ENCODE measurements around the gene HOXA7.

Gene HOXA7

DNA sequence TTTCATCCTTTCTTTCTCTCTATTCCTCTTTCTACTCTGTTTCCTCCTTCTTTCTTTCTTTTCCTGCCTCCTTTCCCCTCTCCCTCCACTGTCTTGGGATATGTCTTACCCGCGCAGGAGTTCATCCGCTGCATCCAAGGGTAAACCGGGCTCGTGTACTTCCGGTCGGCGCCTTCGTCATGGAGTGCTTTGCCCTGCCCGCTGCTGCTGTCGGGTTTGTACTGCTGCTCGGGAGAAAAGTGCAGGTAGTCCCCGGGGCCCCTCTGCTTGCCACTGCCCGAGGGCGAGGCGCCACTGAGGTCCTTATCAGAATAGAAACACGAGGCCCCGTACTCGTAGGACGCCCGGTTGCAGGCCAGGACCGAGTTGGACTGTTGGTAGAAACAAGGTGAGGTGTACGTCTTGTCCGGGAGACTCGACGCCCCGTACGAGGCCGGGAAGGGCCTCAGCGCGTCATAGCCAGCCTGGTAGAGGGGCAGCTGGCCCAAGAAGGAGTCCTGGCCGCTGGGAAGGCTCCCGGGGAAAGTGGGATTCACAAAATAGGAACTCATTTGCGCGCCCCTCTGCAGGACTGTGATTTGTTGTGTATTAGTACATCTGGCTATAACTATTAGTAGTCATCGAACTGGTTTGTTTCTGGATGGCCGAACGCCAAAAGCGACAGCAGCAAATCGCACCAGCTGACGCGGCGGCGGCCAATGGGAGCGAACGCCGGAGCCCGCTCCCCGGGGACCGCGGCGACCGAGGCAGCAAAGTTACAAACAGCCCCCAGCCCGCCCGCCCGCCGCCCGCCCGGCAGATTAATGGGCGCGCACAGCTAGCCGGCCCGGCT is 9.1 kb downstream of the HOXA7 start, which contains the start of gene HOXA6:
Gene HOXA6 (minus strand): TSS at position 576 of the 832 bp plus-strand sequence. CDS start 25 bp downstream, at position 551.
- DNase-seq (ENCODE audit: low spot score): peak; percentile 80

DNA sequence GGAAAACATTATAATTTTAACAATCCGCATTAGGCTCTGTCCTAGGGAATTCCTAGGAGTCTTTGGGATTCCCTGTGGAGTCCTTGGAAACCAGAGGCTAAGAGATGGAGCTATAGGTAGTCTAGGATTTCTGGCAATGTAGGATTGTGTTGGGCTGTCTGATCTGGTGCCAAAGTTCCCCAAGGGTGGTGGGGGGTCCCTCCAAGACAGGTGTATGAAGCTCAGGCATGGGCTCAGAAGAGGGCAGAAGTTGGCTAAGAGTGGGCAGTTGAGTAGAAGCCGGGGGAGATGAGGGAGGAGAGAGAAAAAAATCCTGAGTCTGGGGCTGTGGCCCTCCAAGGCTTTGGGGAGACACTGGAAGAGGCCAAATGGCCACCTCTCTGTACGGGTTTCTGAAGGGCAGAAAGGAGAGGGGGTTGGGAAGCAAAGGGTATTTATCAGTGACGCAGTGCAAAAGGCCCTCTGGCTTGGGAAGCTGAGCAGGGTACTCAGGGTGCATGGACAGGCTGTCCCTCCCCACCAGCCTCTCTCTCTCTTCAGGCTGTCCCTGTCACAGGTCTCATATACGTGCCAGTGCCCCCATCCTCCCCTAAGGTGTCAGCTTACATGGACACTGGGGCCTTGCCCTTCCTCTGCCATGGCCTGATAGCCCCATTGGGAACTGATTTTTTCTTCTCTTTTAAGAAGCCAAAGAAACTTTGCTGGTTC is 9.8 kb downstream of the HOXA7 start:
- DNase-seq (ENCODE audit: low spot score): peak; percentile 64

DNA sequence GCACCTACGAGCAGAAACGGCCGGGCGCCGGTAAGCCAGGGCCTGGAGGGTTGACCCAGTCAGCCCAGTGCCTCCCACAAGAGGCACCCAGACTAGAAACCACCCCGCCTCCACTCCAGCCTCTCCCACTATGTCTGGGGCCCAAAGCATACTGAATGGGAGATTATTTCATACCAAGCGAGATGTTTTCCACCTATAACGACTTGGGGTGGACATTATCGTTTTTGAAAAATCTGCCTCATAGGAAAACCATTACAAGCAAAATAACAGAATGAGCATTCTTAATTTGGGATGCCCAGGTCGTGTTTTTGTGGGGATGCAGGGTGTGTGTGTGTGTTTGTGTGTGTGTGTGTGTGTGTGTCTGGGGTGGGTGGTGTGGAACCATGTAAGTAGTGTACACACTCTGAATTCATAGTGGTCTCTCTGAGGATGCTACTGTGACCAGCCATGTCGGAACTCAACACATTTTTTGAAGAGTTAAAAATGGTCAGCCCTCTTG is 10.5 kb downstream of the HOXA7 start:
- peak; percentile 55 for DNase-seq (ENCODE audit: low spot score)

DNA sequence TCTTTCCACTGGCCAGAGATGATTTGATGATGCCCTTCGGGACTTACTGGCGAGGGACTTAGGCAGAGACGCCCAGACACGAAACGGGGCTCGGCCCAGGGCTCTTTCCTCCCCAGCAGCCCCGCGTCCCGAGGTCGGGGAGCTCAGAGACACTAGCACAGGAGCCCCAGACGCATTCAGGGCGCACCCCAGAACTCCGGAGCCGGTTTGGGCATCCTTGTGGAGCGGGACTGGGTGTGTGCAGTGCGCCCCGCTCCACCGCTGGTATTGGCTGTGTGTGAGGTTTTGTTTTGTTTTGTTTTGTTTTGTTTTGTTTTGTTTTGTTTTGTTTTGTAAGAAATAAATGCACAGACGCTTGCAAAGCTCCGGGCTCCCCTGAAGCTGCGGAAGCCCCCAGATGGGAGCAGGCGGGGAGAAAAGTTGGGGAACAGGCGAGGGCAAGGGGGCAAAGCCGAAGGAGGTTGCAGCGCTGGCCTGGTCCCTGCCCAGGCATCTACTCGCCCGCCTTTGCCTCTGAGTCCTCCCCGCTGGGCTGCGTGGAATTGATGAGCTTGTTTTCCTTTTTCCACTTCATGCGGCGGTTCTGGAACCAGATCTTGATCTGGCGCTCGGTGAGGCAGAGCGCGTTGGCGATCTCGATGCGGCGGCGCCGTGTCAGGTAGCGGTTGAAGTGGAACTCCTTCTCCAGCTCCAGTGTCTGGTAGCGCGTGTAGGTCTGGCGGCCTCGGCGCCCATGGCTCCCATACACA is 11.1 kb downstream of the HOXA7 start:
- peak; percentile 67 for DNase-seq (ENCODE audit: low spot score)

DNA sequence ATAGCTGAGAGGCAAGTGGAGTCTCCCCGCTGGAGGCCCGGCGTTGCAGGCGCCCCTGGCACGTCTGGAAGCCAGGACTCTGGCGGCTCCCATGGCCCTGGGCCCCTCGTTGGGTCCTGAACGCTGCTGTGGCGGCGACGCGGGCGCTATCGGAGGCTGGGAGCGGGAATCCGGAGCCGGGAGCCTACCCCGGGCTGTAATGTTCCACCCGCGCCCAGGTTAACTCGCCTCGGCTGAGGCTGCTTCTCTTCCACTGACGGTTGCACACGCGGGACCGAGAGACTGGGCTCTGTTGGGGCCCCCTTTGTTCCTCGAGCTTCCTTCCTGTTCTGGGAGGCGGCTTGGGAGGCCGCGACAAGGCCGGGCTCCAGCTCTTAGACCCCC is 11.7 kb downstream of the HOXA7 start:
- peak; percentile 66 for DNase-seq (ENCODE audit: low spot score)

DNA sequence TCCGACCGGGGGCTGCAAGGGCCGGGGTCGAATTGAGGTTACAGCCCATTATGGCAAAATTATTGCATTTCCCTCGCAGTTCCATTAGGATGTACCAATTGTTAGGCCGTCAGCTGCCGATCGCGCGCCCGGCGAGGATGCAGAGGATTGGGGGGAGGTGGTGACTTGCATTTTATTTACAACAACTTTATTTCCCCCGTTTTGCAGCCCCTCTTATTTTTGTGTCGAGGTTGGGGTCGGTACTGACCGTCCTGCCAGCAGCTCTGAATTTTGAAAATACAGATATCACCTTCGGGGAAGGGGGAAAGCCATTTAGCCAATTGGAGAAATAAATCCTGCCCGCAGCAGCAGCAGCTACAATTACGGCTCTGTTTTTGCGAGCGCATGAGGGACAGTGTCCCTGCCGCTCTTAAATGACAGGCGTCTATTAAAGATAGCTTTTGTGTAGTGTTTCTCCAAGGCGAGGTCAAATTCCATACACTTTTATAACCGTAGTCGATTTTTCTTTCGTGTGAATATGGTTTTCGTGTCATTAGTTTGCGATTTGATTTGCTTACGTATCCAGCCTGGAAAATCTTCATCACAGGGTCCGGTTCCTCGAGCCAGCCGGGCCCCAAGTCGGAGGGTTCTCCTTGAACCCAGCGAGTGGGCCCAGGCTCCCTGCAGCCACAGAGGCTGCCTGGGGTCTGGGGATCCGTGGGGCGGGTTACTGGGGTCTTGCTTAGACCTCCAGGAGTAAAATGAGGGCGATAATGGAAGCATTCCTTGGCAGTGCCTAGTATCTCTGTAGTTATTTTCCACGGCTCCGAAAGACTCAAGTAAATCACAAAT is 12.3 kb downstream of the HOXA7 start:
- DNase-seq (ENCODE audit: low spot score): peak; percentile 60

DNA sequence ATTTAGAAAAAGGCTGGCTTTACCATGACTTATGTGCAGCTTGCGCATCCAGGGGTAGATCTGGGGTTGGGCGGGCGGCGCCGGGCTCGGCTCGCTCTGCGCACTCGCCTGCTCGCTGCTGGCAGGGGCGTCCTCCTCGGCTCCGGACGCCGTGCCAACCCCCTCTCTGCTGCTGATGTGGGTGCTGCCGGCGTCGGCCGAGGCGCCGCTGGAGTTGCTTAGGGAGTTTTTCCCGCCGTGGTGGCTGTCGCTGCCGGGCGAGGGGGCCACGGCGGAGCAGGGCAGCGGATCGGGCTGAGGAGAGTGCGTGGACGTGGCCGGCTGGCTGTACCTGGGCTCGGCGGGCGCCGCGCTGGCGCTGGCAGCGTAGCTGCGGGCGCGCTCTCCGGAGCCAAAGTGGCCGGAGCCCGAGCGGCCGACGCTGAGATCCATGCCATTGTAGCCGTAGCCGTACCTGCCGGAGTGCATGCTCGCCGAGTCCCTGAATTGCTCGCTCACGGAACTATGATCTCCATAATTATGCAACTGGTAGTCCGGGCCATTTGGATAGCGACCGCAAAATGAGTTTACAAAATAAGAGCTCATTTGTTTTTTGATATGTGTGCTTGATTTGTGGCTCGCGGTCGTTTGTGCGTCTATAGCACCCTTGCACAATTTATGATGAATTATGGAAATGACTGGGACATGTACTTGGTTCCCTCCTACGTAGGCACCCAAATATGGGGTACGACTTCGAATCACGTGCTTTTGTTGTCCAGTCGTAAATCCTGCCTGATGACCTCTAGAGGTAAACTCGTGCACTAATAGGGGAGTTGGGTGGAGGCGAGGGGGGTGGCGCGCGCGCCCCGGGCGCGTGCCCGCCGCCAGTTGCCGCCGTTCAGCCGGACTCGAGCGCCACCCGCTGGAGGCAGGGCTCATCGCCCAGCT is 13.2 kb downstream of the HOXA7 start, which contains the start of gene HOXA5:
Gene HOXA5 (minus strand): TSS at position 659 of the 927 bp plus-strand sequence. CDS start 74 bp downstream, at position 585.
- peak; percentile 87 for DNase-seq (ENCODE audit: low spot score)

DNA sequence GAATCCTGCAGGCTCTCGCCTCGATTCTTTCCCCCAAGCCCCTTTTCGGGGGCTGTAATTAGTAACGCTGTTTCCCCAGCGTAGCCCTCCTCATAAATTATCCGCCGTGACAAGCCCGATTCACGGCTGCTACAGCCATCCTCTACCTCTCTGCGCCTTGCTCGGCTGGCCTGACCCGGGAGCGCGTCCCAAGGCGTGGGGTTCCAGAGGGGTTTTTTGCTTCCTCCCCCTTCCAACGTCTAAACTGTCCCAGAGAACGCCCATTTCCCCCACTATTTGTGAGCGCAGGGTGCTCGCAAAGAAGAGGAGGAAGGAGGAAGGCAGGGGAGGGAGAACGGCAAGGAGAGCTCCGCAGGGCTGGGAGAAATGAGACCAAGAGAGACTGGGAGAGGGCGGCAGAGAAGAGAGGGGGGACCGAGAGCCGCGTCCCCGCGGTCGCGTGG is 13.9 kb downstream of the HOXA7 start:
- DNase-seq (ENCODE audit: low spot score): no peak

DNA sequence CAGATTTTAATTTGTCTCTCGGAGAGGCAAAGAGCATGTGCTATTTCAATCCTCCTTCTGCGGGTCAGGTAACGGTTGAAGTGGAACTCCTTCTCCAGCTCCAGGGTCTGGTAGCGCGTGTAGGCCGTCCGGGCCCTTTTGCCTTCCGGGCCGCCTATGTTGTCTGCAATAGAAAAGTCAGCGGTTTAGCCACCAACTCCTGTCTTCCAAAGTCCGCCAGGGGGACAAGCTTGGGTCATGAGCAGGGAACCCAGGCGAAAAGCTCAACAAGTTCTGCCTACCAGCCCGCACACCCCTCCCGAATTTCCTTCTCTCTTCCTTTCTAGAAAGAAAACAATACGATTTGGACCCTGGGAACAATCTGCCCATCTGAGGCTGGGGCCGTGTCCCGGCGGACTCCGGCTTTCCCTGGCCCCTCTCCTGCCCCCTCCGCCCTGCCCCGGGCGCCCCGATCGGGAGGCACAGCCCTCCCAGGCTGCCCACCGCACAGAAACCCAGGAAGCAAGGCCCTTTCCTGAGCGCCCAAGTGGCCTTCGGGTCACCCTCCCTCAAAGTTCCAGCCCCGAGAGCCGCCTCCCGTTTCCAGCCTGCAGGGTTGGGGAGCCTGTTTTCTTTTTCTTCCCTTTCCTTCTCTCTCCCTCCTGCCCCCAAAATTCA is 14.4 kb downstream of the HOXA7 start:
- peak; percentile 65 for DNase-seq (ENCODE audit: low spot score)

DNA sequence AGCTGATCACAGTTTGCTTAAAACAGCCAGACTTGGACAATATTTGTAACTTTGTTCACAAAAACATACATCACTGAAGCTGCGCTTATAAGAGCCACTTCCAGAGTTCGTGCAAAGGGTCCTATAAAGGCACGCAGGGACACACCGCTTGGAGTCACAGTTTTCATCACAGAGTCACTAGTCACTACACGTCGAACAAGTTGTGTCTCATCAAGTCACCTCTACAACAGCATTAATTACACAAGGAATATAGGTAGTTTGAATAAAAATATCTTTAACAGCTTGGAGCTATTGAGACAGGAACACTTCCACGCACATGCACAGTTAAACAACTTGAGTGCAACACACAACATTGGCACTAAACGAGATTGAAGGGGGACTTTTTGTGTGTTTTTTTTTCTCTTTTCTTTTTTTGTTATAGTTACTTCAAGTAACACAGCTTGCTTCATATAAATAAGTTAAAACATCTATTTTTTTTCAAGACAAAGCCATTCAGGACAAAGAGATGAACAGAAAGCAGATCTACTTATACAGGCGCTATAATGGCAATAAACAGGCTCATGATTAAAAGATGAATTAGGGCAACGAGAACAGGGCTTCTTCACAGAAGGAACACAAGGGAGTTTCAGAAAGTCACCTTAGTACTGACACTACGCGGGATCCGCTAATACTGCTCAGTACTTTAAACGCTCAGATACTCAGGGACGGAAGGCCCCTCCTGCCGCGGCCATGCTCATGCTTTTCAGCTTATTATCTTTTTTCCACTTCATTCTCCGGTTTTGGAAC is 15.1 kb downstream of the HOXA7 start:
- peak; percentile 51 for DNase-seq (ENCODE audit: low spot score)

DNA sequence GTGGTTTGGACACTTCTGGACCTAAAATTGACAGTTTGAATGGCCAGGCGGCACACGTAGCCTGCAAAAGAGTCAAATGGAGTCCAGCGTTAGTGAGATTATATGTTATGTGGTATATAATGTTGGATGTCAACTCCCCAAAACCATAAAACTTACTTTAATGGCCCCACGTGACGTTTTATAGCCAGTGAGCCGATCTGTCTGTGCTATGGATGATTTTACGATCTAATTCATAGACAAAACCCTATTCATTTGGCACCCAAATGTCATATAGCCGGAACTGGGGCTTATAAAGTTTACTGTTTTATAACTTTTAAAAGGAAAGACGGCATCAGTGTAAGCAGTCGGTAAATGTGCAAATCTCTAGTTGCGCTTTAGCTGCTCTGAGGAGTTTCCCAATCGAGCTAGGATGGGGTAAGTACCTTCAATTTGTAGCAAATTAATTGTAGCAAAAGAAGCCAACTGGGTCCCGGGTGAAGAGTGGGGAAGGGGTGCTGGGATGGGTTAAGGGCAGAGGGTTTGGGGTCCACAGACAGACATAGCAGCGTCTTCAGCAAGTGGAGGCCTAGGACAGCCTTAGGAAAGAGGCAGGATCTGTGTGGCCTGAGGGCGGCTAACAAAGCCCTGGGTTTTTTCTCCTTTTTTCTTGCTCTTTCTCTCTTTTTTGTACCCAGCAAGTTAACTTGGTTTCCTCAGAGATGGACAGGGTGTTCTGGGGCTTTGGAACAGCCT is 16.2 kb downstream of the HOXA7 start:
- DNase-seq (ENCODE audit: low spot score): peak; percentile 60

DNA sequence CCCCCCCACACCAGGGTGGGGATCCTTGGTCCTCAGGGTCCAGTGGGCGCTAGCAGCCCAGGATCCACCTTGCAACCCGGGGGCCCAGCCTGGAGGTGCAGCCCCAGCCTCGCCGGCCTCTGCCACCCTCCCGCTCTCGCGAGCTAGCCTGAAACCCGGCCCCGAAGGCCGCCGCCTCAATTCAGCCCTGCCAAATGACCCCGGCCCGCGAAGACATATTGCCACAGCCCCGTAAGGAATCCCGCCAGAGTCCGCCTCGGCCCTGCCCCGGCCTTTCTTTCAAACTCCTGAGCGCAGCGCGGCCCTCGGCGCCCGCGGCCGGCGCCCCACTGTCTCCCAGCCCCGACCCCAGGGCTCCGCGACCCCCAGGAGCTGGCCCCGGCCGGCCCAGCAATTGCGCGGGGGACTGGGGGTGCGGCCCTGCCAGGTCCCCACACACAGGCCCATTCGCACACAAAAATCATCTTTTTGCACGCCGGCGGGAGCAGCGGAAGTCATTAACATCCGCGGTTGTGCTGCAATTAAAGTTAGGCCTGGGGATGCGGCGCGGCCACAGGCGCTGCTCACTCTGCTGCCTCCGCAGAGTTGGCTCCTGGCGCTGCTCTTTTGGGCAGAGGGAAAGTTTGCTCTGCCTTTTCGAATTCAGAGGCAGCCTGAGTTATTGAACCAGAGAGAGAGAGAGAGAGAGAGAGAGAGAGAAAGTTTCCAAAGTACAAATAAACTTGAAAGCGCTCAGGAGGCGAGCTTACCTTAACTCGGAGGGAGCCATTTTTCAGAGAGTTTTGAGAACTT is 16.9 kb downstream of the HOXA7 start:
- peak; percentile 67 for DNase-seq (ENCODE audit: low spot score)

DNA sequence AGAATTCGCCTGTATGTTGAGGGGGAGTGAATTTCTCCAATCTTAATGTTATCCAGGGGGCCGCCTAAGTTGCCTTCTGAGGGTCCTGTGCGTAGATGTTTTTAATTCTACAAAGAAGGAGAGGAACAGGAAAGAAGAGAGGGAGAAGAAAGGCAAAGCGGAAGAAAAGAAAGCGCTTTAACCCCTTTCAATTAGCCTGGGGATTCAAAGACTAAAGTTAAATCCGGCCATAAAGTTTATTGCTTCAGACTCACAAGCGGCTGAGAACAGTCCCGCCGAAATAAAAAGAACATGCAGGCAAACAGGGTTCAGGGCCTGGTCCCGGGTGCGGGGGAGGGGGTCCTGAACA is 17.5 kb downstream of the HOXA7 start:
- DNase-seq (ENCODE audit: low spot score): peak; percentile 44

DNA sequence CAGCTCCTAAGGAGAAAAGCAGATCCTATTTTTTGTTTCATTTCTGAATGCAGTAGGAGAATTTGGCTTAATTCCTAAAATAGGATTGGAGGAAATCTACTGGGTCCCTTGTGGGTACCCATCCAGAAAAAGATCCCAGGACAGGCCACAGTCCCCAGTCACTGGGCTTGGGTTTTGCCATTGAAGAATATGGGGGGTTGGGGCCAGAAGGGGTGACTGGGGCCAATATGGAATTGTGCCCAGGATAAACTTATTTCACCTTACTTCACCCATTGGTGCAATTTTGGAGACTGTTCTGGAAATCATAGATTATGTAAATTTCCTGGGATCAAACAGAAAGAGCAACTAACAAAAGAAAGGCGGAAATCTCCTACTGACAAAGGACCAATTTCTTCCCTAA is 18.0 kb downstream of the HOXA7 start:
- peak; percentile 61 for DNase-seq (ENCODE audit: low spot score)

DNA sequence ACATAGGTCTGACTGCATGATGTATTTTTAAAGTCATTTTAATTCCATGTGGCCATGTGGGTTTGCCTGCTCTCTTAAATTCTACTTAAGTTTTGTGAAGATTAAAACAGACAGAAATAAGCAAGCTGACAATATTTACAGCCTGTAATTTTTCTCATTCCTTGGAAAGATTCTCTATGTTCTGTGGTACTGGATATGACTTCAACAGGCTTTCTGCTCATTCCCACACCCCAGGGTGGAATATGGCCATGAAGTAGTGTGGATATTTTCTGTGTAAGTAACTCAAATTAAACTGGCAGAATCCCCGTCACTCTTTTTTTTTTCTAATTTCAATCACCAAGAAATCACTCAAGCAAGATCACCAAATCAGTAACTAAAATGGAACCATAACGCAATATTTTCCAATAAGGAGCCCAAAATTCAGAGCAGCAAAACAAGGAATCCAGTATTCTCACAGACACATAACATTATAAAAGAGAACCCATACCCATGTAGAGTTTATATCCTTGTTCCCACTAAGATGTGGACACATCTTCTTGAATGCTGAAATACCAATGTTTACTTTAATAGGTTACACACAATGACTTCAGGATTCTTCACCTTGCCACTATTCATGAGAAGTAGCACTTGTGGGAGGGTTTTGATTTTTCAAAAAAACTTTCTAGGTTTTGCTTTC is 18.7 kb downstream of the HOXA7 start:
- no peak for DNase-seq (ENCODE audit: low spot score)

DNA sequence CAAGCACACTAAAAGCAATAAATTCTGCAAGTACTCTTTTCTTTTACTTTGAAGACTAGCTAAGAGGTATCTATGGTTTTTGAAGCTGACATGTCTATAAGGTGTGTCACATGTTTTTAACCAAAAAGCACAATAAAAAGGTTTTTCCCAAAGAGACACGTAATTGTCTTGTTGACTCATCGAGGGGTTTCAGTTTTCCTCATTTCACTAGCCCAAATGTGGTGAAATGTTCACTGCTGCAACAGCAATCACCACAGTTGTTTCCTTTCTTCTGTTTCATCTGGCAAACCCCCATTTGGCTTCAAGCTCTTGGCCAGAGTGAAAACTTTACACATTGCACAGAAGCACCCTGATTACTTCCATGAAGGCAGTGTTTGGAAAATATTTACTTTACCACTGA is 22.1 kb downstream of the HOXA7 start:
- peak; percentile 28 for DNase-seq (ENCODE audit: low spot score)

Data from left forelimb (tissue), 1 donor.